ENCODE results near the gene TCP10L. TPM values are rescaled to one million over a fixed set of nuclear protein-coding genes. Genes with fewer than 3 reads are reported as not detected.
A peak's percentile ranks its signal among the peaks of the same experiment; 100 is the strongest.
"Not testable (repeated sequence)": the region's sequence is repeated elsewhere in the genome, so short reads cannot be mapped to it uniquely, and the experiment has no call there.

The TCP10L gene
- total and polyA plus RNA-seq, 3 experiments from 2014 or later: 0.43 TPM; not detected in 2

DNA sequence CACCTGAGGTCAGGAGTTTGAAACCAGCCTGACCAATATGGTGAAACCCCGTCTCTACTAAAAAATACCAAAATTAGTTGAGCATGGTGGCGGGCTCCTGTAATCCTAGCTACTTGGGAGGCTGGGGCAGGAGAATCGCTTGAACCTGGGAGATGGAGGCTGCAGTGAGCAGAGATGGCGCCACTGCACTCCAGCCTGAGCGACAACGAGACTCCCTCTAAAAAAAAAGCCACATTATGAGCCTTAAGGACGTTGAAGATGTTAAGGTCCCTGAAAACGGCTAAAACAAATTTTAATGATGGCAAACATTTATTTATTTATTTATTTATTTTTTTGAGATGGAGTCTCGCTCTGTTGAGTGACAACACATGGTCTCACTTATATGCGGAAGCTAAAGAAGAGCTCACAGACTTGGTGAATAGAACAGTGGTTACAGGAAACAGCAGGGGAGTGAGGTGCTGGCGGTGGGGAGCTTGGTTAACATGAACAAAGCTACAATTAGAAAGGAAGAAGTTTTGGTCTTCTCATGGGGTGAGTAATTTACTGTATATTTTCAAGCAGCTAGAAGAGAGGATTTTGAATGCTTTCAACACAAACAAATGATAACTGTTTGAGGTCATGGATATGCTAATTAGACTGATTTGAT is 47.1 kb downstream of the TCP10L start:
- no peak overlapping the region for H3K4me3 ChIP-seq (ENCODE audit: low read length)
- H3K4me3 Mint-ChIP-seq: peak overlapping the region in 6 of 7 donors; percentile 0 to 39 (median 18)
- POLR2A ChIA-PET: interaction anchor here (0.9 to 1.5 kb wide), 3 partner anchors 31 to 1005 kb away, joined by 3 to 11 read pairs (median 6); no protein-coding TSS in a partner anchor
- H3K27ac Mint-ChIP-seq: peak overlapping the region in 7 of 8 donors; percentile 3 to 78 (median 20)
- H3K27me3 ChIP-seq (ENCODE audit: insufficient read depth, low read length, poor library complexity, severe bottlenecking): no peaks in the 10 kb centered on the region
- DNase-seq: peak; percentile 10 to 67 (median 50)
- peaks cover 0 to 2% (median 2%) of the 10 kb centered on the region in 3 donors for H3K36me3 Mint-ChIP-seq
- CTCF ChIA-PET: interaction anchor here (0.7 to 2.3 kb wide), 4 partner anchors 22 to 132 kb away, joined by 3 to 18 read pairs (median 6); no protein-coding TSS in a partner anchor
- H3K27ac ChIP-seq (ENCODE audit: low read depth, low read length): no peak overlapping the region
- no peaks in the 10 kb centered on the region for H3K36me3 ChIP-seq (ENCODE audit: insufficient read depth, low read length)
- peaks cover 30 to 34% (median 30%) of the 10 kb centered on the region in 3 donors for H3K4me1 Mint-ChIP-seq
- no peaks in the 10 kb centered on the region for H3K27me3 Mint-ChIP-seq
- no peaks in the 10 kb centered on the region for H3K9me3 ChIP-seq (ENCODE audit: low read length)
- H3K9me3 Mint-ChIP-seq: no peaks in the 10 kb centered on the region
- H3K4me1 ChIP-seq (ENCODE audit: insufficient read depth, low read length): peaks cover 4% of the 10 kb centered on the region

DNA sequence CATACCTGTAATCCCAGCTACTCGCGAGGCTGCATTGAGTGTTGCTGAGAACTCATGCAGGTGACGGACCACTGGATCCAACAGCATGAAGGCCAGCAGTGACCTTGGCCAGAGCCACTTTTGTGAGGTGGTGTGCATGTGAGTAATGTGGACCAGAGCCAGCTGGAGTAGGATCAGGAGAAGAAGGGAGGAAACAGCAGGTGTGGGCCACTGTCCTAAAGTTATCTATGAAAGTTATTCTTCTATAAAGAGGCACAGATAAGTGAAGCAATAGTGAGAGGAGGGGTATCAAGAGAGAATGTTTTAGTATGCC is 47.8 kb downstream of the TCP10L start:
- H3K36me3 Mint-ChIP-seq: peaks cover 2 to 5% (median 3%) of the 10 kb centered on the region in 3 donors
- H3K27ac Mint-ChIP-seq: peak overlapping the region in 2 of 8 donors; percentile 30 to 86
- DNase-seq: no peak
- ChIA-PET CTCF (interaction anchor here (1.2 to 2.3 kb wide), 4 partner anchors 29 to 131 kb away, joined by 3 to 18 read pairs (median 6); no protein-coding TSS in a partner anchor), POLR2A (interaction anchor here (0.9 to 1.5 kb wide), 2 partner anchors 32 to 1006 kb away, joined by 6 to 11 read pairs; no protein-coding TSS in a partner anchor)
- H3K36me3 ChIP-seq (ENCODE audit: insufficient read depth, low read length): no peaks in the 10 kb centered on the region
- peak overlapping the region in 3 of 7 donors; percentile 29 to 48 (median 35) for H3K4me3 Mint-ChIP-seq
- peaks cover 30 to 34% (median 30%) of the 10 kb centered on the region in 3 donors for H3K4me1 Mint-ChIP-seq
- no peak overlapping the region for H3K4me3 ChIP-seq (ENCODE audit: low read length)
- no peak overlapping the region for H3K27ac ChIP-seq (ENCODE audit: low read depth, low read length)
- peaks cover 4% of the 10 kb centered on the region for H3K4me1 ChIP-seq (ENCODE audit: insufficient read depth, low read length)
- H3K9me3 ChIP-seq (ENCODE audit: low read length): no peaks in the 10 kb centered on the region
- no peaks in the 10 kb centered on the region for H3K9me3 Mint-ChIP-seq
- H3K27me3 Mint-ChIP-seq: no peaks in the 10 kb centered on the region
- no peaks in the 10 kb centered on the region for H3K27me3 ChIP-seq (ENCODE audit: insufficient read depth, low read length, poor library complexity, severe bottlenecking)

DNA sequence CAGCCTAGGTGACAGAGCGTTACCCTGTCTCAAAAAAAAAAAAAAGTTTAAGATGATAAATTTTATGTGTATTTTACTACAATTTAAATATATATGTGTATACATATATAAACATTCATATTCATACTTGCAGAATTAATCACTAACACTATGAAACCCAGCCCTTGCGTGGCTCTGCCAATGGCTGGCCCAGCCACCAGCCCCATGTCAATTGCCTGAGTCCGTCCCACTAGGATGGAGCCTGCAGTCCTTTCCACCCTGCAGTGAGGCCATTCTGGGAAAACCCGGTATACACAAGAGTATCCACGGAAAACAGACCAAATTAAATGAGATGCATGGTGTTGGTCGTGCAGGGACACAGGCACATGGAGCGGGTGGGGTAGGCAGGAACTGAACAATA is 49.7 kb downstream of the TCP10L start:
- H3K36me3 Mint-ChIP-seq: peaks cover 0 to 5% (median 3%) of the 10 kb centered on the region in 3 donors
- DNase-seq: no peak
- no peaks in the 10 kb centered on the region for H3K9me3 Mint-ChIP-seq
- no peaks in the 10 kb centered on the region for H3K27me3 Mint-ChIP-seq
- peaks cover 30 to 34% (median 32%) of the 10 kb centered on the region in 3 donors for H3K4me1 Mint-ChIP-seq
- H3K4me3 Mint-ChIP-seq: peak overlapping the region in 2 of 7 donors; percentile 11 to 28
- H3K27ac Mint-ChIP-seq: peak overlapping the region in 1 of 8 donors; percentile 57
- Histone ChIP-seq H3K4me3 (ENCODE audit: low read length) (no peak overlapping the region), H3K36me3 (ENCODE audit: insufficient read depth, low read length) (no peaks in the 10 kb centered on the region), H3K27ac (ENCODE audit: low read depth, low read length) (no peak overlapping the region), H3K27me3 (ENCODE audit: insufficient read depth, low read length, poor library complexity, severe bottlenecking) (no peaks in the 10 kb centered on the region), H3K9me3 (ENCODE audit: low read length) (no peaks in the 10 kb centered on the region), H3K4me1 (ENCODE audit: insufficient read depth, low read length) (peaks cover 4% of the 10 kb centered on the region)
- ChIA-PET POLR2A (no interaction called here), CTCF (no interaction called here)

GRCh38 chr21:32534113-32534512 is 51.2 kb downstream of the TCP10L start:
- Histone ChIP-seq H3K4me3 (ENCODE audit: low read length) (no peak overlapping the region), H3K27ac (ENCODE audit: low read depth, low read length) (no peak overlapping the region), H3K4me1 (ENCODE audit: insufficient read depth, low read length) (peaks cover 4% of the 10 kb centered on the region), H3K9me3 (ENCODE audit: low read length) (no peaks in the 10 kb centered on the region), H3K36me3 (ENCODE audit: insufficient read depth, low read length) (no peaks in the 10 kb centered on the region), H3K27me3 (ENCODE audit: insufficient read depth, low read length, poor library complexity, severe bottlenecking) (no peaks in the 10 kb centered on the region)
- Mint-ChIP-seq H3K9me3 (no peaks in the 10 kb centered on the region), H3K4me1 (peaks cover 27 to 29% (median 27%) of the 10 kb centered on the region in 3 donors), H3K27me3 (no peaks in the 10 kb centered on the region), H3K4me3 (no peak overlapping the region), H3K36me3 (peaks cover 0 to 5% (median 5%) of the 10 kb centered on the region in 3 donors), H3K27ac (no peak overlapping the region)
- POLR2A ChIA-PET: no interaction called here
- DNase-seq: no peak
- CTCF ChIA-PET: no interaction called here

- no peaks in the 10 kb centered on the region for H3K27me3 Mint-ChIP-seq
- ChIA-PET CTCF (no interaction called here), POLR2A (no interaction called here)
- no peak overlapping the region for H3K4me3 Mint-ChIP-seq
- H3K36me3 Mint-ChIP-seq: peaks cover 0 to 5% (median 5%) of the 10 kb centered on the region in 3 donors
- no peak for DNase-seq
- H3K9me3 ChIP-seq (ENCODE audit: low read length): no peaks in the 10 kb centered on the region
- no peaks in the 10 kb centered on the region for H3K36me3 ChIP-seq (ENCODE audit: insufficient read depth, low read length)
- peaks cover 4% of the 10 kb centered on the region for H3K4me1 ChIP-seq (ENCODE audit: insufficient read depth, low read length)
- no peak overlapping the region for H3K27ac ChIP-seq (ENCODE audit: low read depth, low read length)
- no peak overlapping the region for H3K27ac Mint-ChIP-seq
- H3K4me1 Mint-ChIP-seq: peaks cover 22 to 24% (median 22%) of the 10 kb centered on the region in 3 donors
- no peaks in the 10 kb centered on the region for H3K27me3 ChIP-seq (ENCODE audit: insufficient read depth, low read length, poor library complexity, severe bottlenecking)
- H3K9me3 Mint-ChIP-seq: no peaks in the 10 kb centered on the region
- H3K4me3 ChIP-seq (ENCODE audit: low read length): no peak overlapping the region
Observed at GRCh38 chr21:32533611-32534010, 51.7 kb downstream of the TCP10L start.

DNA sequence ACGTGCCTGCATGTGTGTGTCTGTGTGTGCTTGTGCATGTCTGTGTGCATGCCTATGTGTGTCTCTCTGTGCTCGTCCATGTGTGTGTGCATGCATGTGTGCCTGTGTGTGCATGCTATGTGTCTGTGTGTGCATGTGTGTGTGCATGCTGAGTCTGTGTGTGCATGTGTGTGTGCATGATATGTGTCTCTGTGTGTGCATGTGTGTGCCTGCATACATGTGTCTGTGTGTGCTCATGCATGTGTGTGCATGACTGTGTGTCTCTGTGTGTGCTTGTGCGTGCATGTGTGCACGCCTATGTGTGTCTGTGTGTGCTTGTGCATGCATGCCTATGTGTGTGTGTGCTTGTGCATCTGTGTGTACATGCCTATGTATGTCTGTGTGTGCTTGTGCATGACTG is 52.3 kb downstream of the TCP10L start:
- no peak overlapping the region for H3K4me3 ChIP-seq (ENCODE audit: low read length)
- no peaks in the 10 kb centered on the region for H3K27me3 Mint-ChIP-seq
- no peak overlapping the region for H3K4me3 Mint-ChIP-seq
- no peaks in the 10 kb centered on the region for H3K27me3 ChIP-seq (ENCODE audit: insufficient read depth, low read length, poor library complexity, severe bottlenecking)
- H3K4me1 ChIP-seq (ENCODE audit: insufficient read depth, low read length): peaks cover 4% of the 10 kb centered on the region
- H3K9me3 Mint-ChIP-seq: no peaks in the 10 kb centered on the region
- no peak for DNase-seq
- H3K36me3 Mint-ChIP-seq: peaks cover 0 to 5% (median 5%) of the 10 kb centered on the region in 3 donors
- H3K36me3 ChIP-seq (ENCODE audit: insufficient read depth, low read length): no peaks in the 10 kb centered on the region
- no peak overlapping the region for H3K27ac ChIP-seq (ENCODE audit: low read depth, low read length)
- H3K4me1 Mint-ChIP-seq: peaks cover 17 to 21% (median 18%) of the 10 kb centered on the region in 3 donors
- ChIA-PET POLR2A (no interaction called here), CTCF (no interaction called here)
- peak overlapping the region in 1 of 8 donors; percentile 80 for H3K27ac Mint-ChIP-seq
- H3K9me3 ChIP-seq (ENCODE audit: low read length): no peaks in the 10 kb centered on the region

DNA sequence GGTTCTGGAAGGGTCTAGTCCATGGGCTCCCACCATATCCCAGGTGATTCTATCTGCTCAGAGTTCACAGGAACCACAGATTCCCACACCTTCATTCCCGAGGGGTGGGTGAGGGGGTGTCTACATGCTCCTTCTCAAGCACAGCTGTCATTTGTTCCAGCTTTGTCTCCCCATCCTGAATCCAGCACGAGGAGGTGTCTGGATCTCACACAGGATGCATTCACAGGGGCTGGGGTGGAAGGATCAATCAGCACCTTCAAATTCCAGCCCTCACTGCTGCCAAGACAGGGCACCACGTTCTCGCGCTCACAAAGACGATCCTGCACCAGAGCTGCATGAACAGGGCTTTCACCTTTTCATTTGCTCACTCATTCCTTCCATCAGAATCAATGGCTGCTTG is 52.7 kb downstream of the TCP10L start:
- Histone ChIP-seq H3K27ac (ENCODE audit: low read depth, low read length) (no peak overlapping the region), H3K9me3 (ENCODE audit: low read length) (no peaks in the 10 kb centered on the region), H3K27me3 (ENCODE audit: insufficient read depth, low read length, poor library complexity, severe bottlenecking) (no peaks in the 10 kb centered on the region), H3K36me3 (ENCODE audit: insufficient read depth, low read length) (no peaks in the 10 kb centered on the region), H3K4me3 (ENCODE audit: low read length) (no peak overlapping the region), H3K4me1 (ENCODE audit: insufficient read depth, low read length) (peaks cover 4% of the 10 kb centered on the region)
- peaks cover 0 to 5% (median 5%) of the 10 kb centered on the region in 3 donors for H3K36me3 Mint-ChIP-seq
- no peak for DNase-seq
- H3K4me3 Mint-ChIP-seq: no peak overlapping the region
- no peaks in the 10 kb centered on the region for H3K27me3 Mint-ChIP-seq
- H3K4me1 Mint-ChIP-seq: peaks cover 16 to 23% (median 17%) of the 10 kb centered on the region in 3 donors
- ChIA-PET POLR2A (no interaction called here), CTCF (no interaction called here)
- no peaks in the 10 kb centered on the region for H3K9me3 Mint-ChIP-seq
- no peak overlapping the region for H3K27ac Mint-ChIP-seq

DNA sequence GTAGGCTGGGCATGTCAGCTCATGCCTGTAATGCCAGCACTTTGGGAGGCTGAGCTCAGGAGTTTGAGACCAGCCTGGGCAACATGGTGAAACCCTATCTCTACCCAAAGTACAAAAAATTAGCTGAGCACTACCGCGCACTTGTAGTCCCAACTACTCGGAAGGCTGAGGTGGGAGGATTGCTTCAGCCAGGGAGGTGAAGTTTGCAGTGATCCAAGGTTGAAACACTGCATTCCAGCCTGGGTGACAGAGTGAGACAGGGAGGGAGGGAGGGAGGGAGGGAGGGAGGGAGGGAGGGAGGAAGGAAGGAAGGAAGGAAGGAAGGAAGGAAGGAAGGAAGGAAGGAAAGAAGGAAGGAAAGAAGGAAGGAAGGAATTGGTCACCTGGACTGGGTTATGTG is 53.8 kb downstream of the TCP10L start:
- H3K36me3 Mint-ChIP-seq; H3K27me3 Mint-ChIP-seq; H3K27ac Mint-ChIP-seq; DNase-seq; H3K9me3 Mint-ChIP-seq; H3K4me3 Mint-ChIP-seq; H3K36me3 ChIP-seq (ENCODE audit: insufficient read depth, low read length); H3K9me3 ChIP-seq (ENCODE audit: low read length); H3K27ac ChIP-seq (ENCODE audit: low read depth, low read length); H3K4me1 ChIP-seq (ENCODE audit: insufficient read depth, low read length); H3K27me3 ChIP-seq (ENCODE audit: insufficient read depth, low read length, poor library complexity, severe bottlenecking); POLR2A ChIA-PET; H3K4me3 ChIP-seq (ENCODE audit: low read length): not testable (repeated sequence)
- CTCF ChIA-PET: interaction anchor here (1.1 kb wide), 1 partner anchor 128 kb away, joined by 3 read pairs; no protein-coding TSS in a partner anchor
- peaks cover 5 to 15% (median 6%) of the 10 kb centered on the region in 3 donors for H3K4me1 Mint-ChIP-seq

Data from CD8-positive, alpha-beta memory T cell (primary cell).